HG02938 (cell line): ENCODE data around the gene SRRM4.

ENCODE experiments used
- ATAC-seq: cut with Tn5 transposase; IDR thresholded peaks from one replicate; pipeline ENCODE4 v1.9.1; 2021; ENCODE audit warnings: mild to moderate bottlenecking, moderate library complexity; ENCODE audit not compliant: unreplicated experiment

Gene SRRM4

GRCh38 chr12:119157978-119158377, 176.6 kb downstream of the SRRM4 start:
- no peak for ATAC-seq

GRCh38 chr12:119158402-119158801, 177.1 kb downstream of the SRRM4 start:
- no peak for ATAC-seq

- ATAC-seq: no peak
Measured at GRCh38 chr12:119159844-119160243, 178.5 kb downstream of the SRRM4 start.

GRCh38 chr12:119167902-119168301, 186.6 kb downstream of the SRRM4 start:
- no peak for ATAC-seq

GRCh38 chr12:119168721-119169120, 187.4 kb downstream of the SRRM4 start:
- ATAC-seq: no peak

GRCh38 chr12:119169150-119169549, 187.8 kb downstream of the SRRM4 start:
- no peak for ATAC-seq

GRCh38 chr12:119171291-119171690, 189.9 kb downstream of the SRRM4 start:
- no peak for ATAC-seq

GRCh38 chr12:119171691-119172425, 190.5 kb downstream of the SRRM4 start:
- ATAC-seq: no peak

GRCh38 chr12:119175081-119175480, 193.7 kb downstream of the SRRM4 start:
- ATAC-seq: no peak

GRCh38 chr12:119176267-119177055, 195.1 kb downstream of the SRRM4 start:
- no peak for ATAC-seq

- ATAC-seq: no peak
Measured at GRCh38 chr12:119177056-119177325, 195.7 kb downstream of the SRRM4 start.

GRCh38 chr12:119177724-119178380, 196.5 kb downstream of the SRRM4 start:
- ATAC-seq: no peak

GRCh38 chr12:119178544-119179334, 197.4 kb downstream of the SRRM4 start, which contains the start of gene HSPB8:
Gene HSPB8, plus strand, starts transcription at chr12:119178931. Its CDS starts 382 bp downstream, at chr12:119179313.
- no peak for ATAC-seq

- ATAC-seq: no peak
Measured at GRCh38 chr12:119179335-119180021, 198.1 kb downstream of the SRRM4 start.

GRCh38 chr12:119180380-119181040, 199.2 kb downstream of the SRRM4 start:
- no peak for ATAC-seq

GRCh38 chr12:119181202-119181601, 199.9 kb downstream of the SRRM4 start:
- ATAC-seq: no peak

- ATAC-seq: no peak
Measured at GRCh38 chr12:119181944-119182343, 200.6 kb downstream of the SRRM4 start.

- ATAC-seq: no peak
Measured at GRCh38 chr12:119182701-119183493, 201.6 kb downstream of the SRRM4 start.
